WTC11 (cell line): ENCODE results near the gene CCDC3. TPM values are rescaled to one million over a fixed set of nuclear protein-coding genes. Genes with fewer than 3 reads are reported as not detected.

ENCODE experiments used
- ATAC-seq: fragments of 200-7000 bp; cut with Tn5 transposase; 2 replicates; pipeline ENCODE4 v1.10.0; 2021; ENCODE audit warnings: mild to moderate bottlenecking, moderate library complexity
- CTCF ChIA-PET: fragments of 300-600 bp; sonication (Branson Sonifier 250); formaldehyde crosslinking; loops from one replicate; lab custom pipeline; 2021; ENCODE audit warnings: antibody characterized with exemption; lab: Charles Lee
- POLR2A ChIA-PET: fragments of 350-600 bp; sonication (Branson Sonifier 250); formaldehyde crosslinking; loops from one replicate; lab custom pipeline; 2021; ENCODE audit warnings: antibody characterized with exemption; lab: Charles Lee
- DNase-seq: peaks from one replicate; pipeline ENCODE4 v3.0.0; 2021; ENCODE audit warnings: low spot score
- H3K27ac Mint-ChIP-seq: 2 replicates; pipeline ENCODE4 v1.8.0; 2021; ENCODE audit warnings: mixed read lengths
- H3K27me3 Mint-ChIP-seq: 2 replicates; pipeline ENCODE4 v1.8.0; 2021; ENCODE audit warnings: low read depth, mild to moderate bottlenecking, moderate library complexity, mixed read lengths
- H3K36me3 Mint-ChIP-seq: 2 replicates; pipeline ENCODE4 v1.8.0; 2021; ENCODE audit warnings: mixed read lengths
- H3K4me1 Mint-ChIP-seq: 2 replicates; pipeline ENCODE4 v1.8.0; 2022; ENCODE audit warnings: mixed read lengths
- H3K4me3 Mint-ChIP-seq: 2 replicates; pipeline ENCODE4 v1.8.0; 2021; ENCODE audit warnings: mild to moderate bottlenecking, moderate library complexity, mixed read lengths
- H3K9me3 Mint-ChIP-seq: 2 replicates; pipeline ENCODE4 v1.8.0; 2021; ENCODE audit warnings: mixed read lengths
- ATF3 ChIP-seq: sonication (generic); formaldehyde crosslinking; conservative IDR thresholded peaks from 2 replicates; pipeline ENCODE4 v1.8.1; 2022; ENCODE audit warnings: mild to moderate bottlenecking, missing genetic modification reagents
- E2F1 ChIP-seq: sonication (generic); formaldehyde crosslinking; IDR thresholded peaks from 2 replicates; pipeline ENCODE4 v1.8.0; 2022; ENCODE audit warnings: mild to moderate bottlenecking, missing genetic modification reagents
- ELF4 ChIP-seq: sonication (generic); formaldehyde crosslinking; IDR thresholded peaks from 2 replicates; pipeline ENCODE4 v1.8.1; 2022; ENCODE audit warnings: low read depth, mild to moderate bottlenecking, moderate library complexity, missing genetic modification reagents
- ESRRA ChIP-seq: sonication (generic); formaldehyde crosslinking; IDR thresholded peaks from 2 replicates; pipeline ENCODE4 v1.8.1; 2022; ENCODE audit warnings: mild to moderate bottlenecking, missing genetic modification reagents, borderline replicate concordance
- GRHL2 ChIP-seq: fragments of 250-450 bp; sonication (Bioruptor Pico); IDR thresholded peaks from 2 replicates; pipeline ENCODE4 v1.8.0; 2022; ENCODE audit warnings: mild to moderate bottlenecking, moderate library complexity; ENCODE audit not compliant: insufficient replicate concordance, severe bottlenecking
- HMGA2 ChIP-seq: fragments of 250-450 bp; sonication (Bioruptor Pico); IDR thresholded peaks from 2 replicates; pipeline ENCODE4 v1.4.0; 2021; ENCODE audit warnings: mild to moderate bottlenecking, moderate library complexity
- HMGXB4 ChIP-seq: sonication (generic); formaldehyde crosslinking; IDR thresholded peaks from 2 replicates; pipeline ENCODE4 v1.8.1; 2023; ENCODE audit warnings: mild to moderate bottlenecking, moderate library complexity, missing genetic modification reagents
- IRF1 ChIP-seq: sonication (generic); formaldehyde crosslinking; IDR thresholded peaks from 2 replicates; pipeline ENCODE4 v1.8.0; 2023; ENCODE audit warnings: missing genetic modification reagents
- MXD4 ChIP-seq: fragments of 250-450 bp; sonication (Bioruptor Pico); IDR thresholded peaks from 2 replicates; pipeline ENCODE4 v1.8.0; 2021; ENCODE audit warnings: mild to moderate bottlenecking, moderate library complexity, borderline replicate concordance
- PREB ChIP-seq: sonication (generic); formaldehyde crosslinking; IDR thresholded peaks from 2 replicates; pipeline ENCODE4 v1.8.1; 2022; ENCODE audit warnings: mild to moderate bottlenecking, missing genetic modification reagents, moderate library complexity, borderline replicate concordance
- RELA ChIP-seq: sonication (generic); formaldehyde crosslinking; IDR thresholded peaks from 2 replicates; pipeline ENCODE4 v1.8.1; 2022; ENCODE audit warnings: missing genetic modification reagents, mild to moderate bottlenecking, borderline replicate concordance
- SP1 ChIP-seq: sonication (generic); formaldehyde crosslinking; conservative IDR thresholded peaks from 2 replicates; pipeline ENCODE4 v1.8.1; 2022; ENCODE audit warnings: missing genetic modification reagents
- STAT6 ChIP-seq: sonication (generic); formaldehyde crosslinking; conservative IDR thresholded peaks from 2 replicates; pipeline ENCODE4 v1.8.1; 2023; ENCODE audit warnings: mild to moderate bottlenecking, low read depth, missing genetic modification reagents, moderate library complexity
- TP53 ChIP-seq: sonication (generic); formaldehyde crosslinking; IDR thresholded peaks from 2 replicates; pipeline ENCODE4 v1.8.1; 2023; ENCODE audit warnings: mild to moderate bottlenecking, missing genetic modification reagents
- ZMAT4 ChIP-seq: fragments of 250-450 bp; sonication (Bioruptor Pico); IDR thresholded peaks from 2 replicates; pipeline ENCODE4 v1.9.0; 2021; ENCODE audit warnings: mild to moderate bottlenecking
- ZNF423 ChIP-seq: fragments of 250-450 bp; sonication (Bioruptor Pico); IDR thresholded peaks from 2 replicates; pipeline ENCODE4 v2.1.2; 2022; ENCODE audit warnings: mild to moderate bottlenecking, moderate library complexity
- ZNF532 ChIP-seq: fragments of 250-450 bp; sonication (Bioruptor Pico); IDR thresholded peaks from 2 replicates; pipeline ENCODE4 v1.9.0; 2021; ENCODE audit warnings: mild to moderate bottlenecking, borderline replicate concordance
- ZSCAN18 ChIP-seq: fragments of 250-450 bp; sonication (Bioruptor Pico); IDR thresholded peaks from 2 replicates; pipeline ENCODE4 v2.1.2; 2022; ENCODE audit warnings: mild to moderate bottlenecking, moderate library complexity
- total RNA-seq: library from RNA; stranded (reverse); gene quantifications from 3 replicates; pipeline ENCODE4 v1.2.3, GENCODE V29; 2021

The CCDC3 gene
- total RNA-seq, 1 experiment from 2014 or later = 3.5 TPM

- Mint-ChIP-seq H3K36me3 (no peaks in the 10 kb centered on the region), H3K4me1 (peaks cover 9% of the 10 kb centered on the region), H3K27me3 (peaks cover 48% of the 10 kb centered on the region), H3K9me3 (peaks cover 11% of the 10 kb centered on the region), H3K4me3 (no peak overlapping the region), H3K27ac (no peak overlapping the region)
- DNase-seq = no peak
- ATAC-seq = no peak
- ChIA-PET POLR2A (no interaction called here), CTCF (no interaction called here)
- TF ChIP-seq IRF1 (CRISPR knock-in tag) = no peak
- no peak for TF ChIP-seq MXD4
- TF ChIP-seq E2F1 = no peak
- no peak for TF ChIP-seq ATF3 (CRISPR knock-in tag)
- no peak for TF ChIP-seq ZNF532
- TF ChIP-seq HMGXB4 (CRISPR knock-in tag) = no peak
- TF ChIP-seq RELA = no peak
- TF ChIP-seq ESRRA = no peak
- TF ChIP-seq SP1 (CRISPR knock-in tag) = no peak
- no peak for TF ChIP-seq ZNF423
- no peak for TF ChIP-seq HMGA2 (CRISPR knock-in tag)
- TF ChIP-seq PREB (CRISPR knock-in tag) = no peak
- no peak for TF ChIP-seq ZMAT4 (CRISPR knock-in tag)
- TF ChIP-seq ZSCAN18 (CRISPR knock-in tag) = no peak
- no peak for TF ChIP-seq ELF4
- TF ChIP-seq TP53 = no peak
- no peak for TF ChIP-seq STAT6 (CRISPR knock-in tag)
- TF ChIP-seq GRHL2 = no peak
Measured at GRCh38 chr10:13003759-13004158, 2.2 kb upstream of the CCDC3 start.
